OCI-LY1 (cell line): ENCODE measurements around the gene TMEM222.

Experiments used
- H2AFZ ChIP-seq: fragments of 200-600 bp; sonication (generic), shearing (Covaris generic); 2 replicates; pipeline ENCODE4 v1.6.0; 2014; ENCODE audit warnings: antibody characterized with exemption, mild to moderate bottlenecking, low read length
- H3F3A ChIP-seq: fragments of 200-600 bp; sonication (generic), shearing (Covaris generic); 2 replicates; pipeline ENCODE4 v1.6.0; 2014; ENCODE audit warnings: mild to moderate bottlenecking, antibody characterized with exemption, low read length, moderate library complexity; ENCODE audit not compliant: insufficient read depth
- H3K27ac ChIP-seq: fragments of 200-600 bp; sonication (generic); 2 replicates; pipeline ENCODE4 v1.5.1; 2014; ENCODE audit warnings: low read length, mixed run types, mild to moderate bottlenecking, low read depth; ENCODE audit not compliant: poor library complexity, severe bottlenecking
- H3K27me3 ChIP-seq: fragments of 200-600 bp; sonication (generic); 2 replicates; pipeline ENCODE4 v1.6.0; 2014; ENCODE audit warnings: antibody characterized with exemption, mild to moderate bottlenecking, low read length, moderate library complexity; ENCODE audit not compliant: insufficient read depth
- H3K36me3 ChIP-seq: fragments of 200-600 bp; sonication (generic); 2 replicates; pipeline ENCODE4 v1.6.1; 2014; ENCODE audit warnings: mild to moderate bottlenecking, antibody characterized with exemption, low read length, moderate library complexity, mixed read lengths; ENCODE audit not compliant: insufficient read depth
- H3K4me1 ChIP-seq: fragments of 200-600 bp; sonication (generic); 2 replicates; pipeline ENCODE4 v1.5.1; 2014; ENCODE audit warnings: mild to moderate bottlenecking, low read length, moderate library complexity; ENCODE audit not compliant: insufficient read depth, severe bottlenecking
- H3K4me2 ChIP-seq: fragments of 200-600 bp; sonication (generic), shearing (Covaris generic); 2 replicates; pipeline ENCODE4 v1.6.1; 2014; ENCODE audit warnings: low read length
- H3K4me3 ChIP-seq: fragments of 200-600 bp; sonication (generic); 2 replicates; pipeline ENCODE4 v1.5.1; 2014; ENCODE audit warnings: low read length, low read depth, mild to moderate bottlenecking, mixed read lengths; ENCODE audit not compliant: poor library complexity, severe bottlenecking
- H3K79me2 ChIP-seq: fragments of 200-600 bp; shearing (Covaris generic); 2 replicates; pipeline ENCODE4 v1.6.1; 2016; ENCODE audit warnings: mixed run types, low read length, mixed read lengths; ENCODE audit not compliant: insufficient read depth
- H3K9ac ChIP-seq: fragments of 200-600 bp; sonication (generic), shearing (Covaris generic); 2 replicates; pipeline ENCODE4 v1.6.1; 2014; ENCODE audit warnings: mild to moderate bottlenecking, low read length, mixed read lengths
- H3K9me2 ChIP-seq: fragments of 200-600 bp; sonication (generic), shearing (Covaris generic); 2 replicates; pipeline ENCODE4 v1.6.1; 2014; ENCODE audit warnings: low read depth, mild to moderate bottlenecking, low read length, mixed read lengths
- H3K9me3 ChIP-seq: fragments of 200-600 bp; shearing (Covaris generic); 2 replicates; pipeline ENCODE4 v1.6.1; 2014; ENCODE audit warnings: low read length, mixed read lengths
- H4K20me1 ChIP-seq: fragments of 200-600 bp; sonication (generic), shearing (Covaris generic); 2 replicates; pipeline ENCODE4 v1.6.0; 2016; ENCODE audit warnings: mild to moderate bottlenecking, low read length; ENCODE audit not compliant: insufficient read depth
- EZH2 ChIP-seq: fragments of 200-600 bp; sonication (generic), shearing (Covaris generic); IDR thresholded peaks from 2 replicates; pipeline ENCODE4 v1.8.0; 2017; ENCODE audit warnings: borderline replicate concordance, mixed run types, mild to moderate bottlenecking, antibody characterized with exemption, low read length, moderate library complexity, mixed read lengths
- TF ChIP-seq, protein P1 (sequence below): fragments of 200-600 bp; sonication (generic), shearing (Covaris generic); IDR thresholded peaks from 2 replicates; pipeline ENCODE4 v1.5.1; 2017; ENCODE audit warnings: mild to moderate bottlenecking, antibody characterized with exemption, low read length, moderate library complexity, mixed read lengths

TMEM222 gene

DNA sequence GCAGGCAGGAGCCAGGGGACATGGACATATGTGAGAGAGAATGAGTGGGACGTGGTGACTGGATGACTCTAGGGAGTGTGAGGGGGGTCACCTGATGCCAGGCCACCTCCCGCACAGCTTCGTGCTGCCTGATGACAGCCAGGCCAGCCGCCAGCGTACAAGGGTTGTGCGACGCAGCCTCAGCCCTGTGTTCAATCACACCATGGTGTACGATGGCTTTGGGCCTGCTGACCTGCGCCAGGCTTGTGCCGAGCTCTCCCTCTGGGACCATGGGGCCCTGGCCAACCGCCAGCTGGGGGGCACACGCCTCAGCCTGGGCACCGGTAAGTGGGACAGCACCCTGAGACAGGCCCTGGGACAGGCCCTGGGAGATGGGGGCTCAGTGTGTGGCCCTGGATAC, 31.2 kb downstream of the TMEM222 start:
- Histone ChIP-seq H3K79me2 (no peaks in the 10 kb centered on the region), H3K27me3 (no peaks in the 10 kb centered on the region), H3K4me3 (no peak overlapping the region), H2AFZ (no peak overlapping the region), H3K4me2 (no peak overlapping the region), H3F3A (no peaks in the 10 kb centered on the region), H3K4me1 (peaks cover 35% of the 10 kb centered on the region), H3K36me3 (no peaks in the 10 kb centered on the region), H4K20me1 (no peaks in the 10 kb centered on the region), H3K9ac (no peak overlapping the region), H3K9me3 (no peaks in the 10 kb centered on the region), H3K27ac (no peak overlapping the region), H3K9me2 (no peaks in the 10 kb centered on the region)
- TF ChIP-seq, protein P1, sequence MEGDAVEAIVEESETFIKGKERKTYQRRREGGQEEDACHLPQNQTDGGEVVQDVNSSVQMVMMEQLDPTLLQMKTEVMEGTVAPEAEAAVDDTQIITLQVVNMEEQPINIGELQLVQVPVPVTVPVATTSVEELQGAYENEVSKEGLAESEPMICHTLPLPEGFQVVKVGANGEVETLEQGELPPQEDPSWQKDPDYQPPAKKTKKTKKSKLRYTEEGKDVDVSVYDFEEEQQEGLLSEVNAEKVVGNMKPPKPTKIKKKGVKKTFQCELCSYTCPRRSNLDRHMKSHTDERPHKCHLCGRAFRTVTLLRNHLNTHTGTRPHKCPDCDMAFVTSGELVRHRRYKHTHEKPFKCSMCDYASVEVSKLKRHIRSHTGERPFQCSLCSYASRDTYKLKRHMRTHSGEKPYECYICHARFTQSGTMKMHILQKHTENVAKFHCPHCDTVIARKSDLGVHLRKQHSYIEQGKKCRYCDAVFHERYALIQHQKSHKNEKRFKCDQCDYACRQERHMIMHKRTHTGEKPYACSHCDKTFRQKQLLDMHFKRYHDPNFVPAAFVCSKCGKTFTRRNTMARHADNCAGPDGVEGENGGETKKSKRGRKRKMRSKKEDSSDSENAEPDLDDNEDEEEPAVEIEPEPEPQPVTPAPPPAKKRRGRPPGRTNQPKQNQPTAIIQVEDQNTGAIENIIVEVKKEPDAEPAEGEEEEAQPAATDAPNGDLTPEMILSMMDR, result no peak
- TF ChIP-seq EZH2, result no peak

DNA sequence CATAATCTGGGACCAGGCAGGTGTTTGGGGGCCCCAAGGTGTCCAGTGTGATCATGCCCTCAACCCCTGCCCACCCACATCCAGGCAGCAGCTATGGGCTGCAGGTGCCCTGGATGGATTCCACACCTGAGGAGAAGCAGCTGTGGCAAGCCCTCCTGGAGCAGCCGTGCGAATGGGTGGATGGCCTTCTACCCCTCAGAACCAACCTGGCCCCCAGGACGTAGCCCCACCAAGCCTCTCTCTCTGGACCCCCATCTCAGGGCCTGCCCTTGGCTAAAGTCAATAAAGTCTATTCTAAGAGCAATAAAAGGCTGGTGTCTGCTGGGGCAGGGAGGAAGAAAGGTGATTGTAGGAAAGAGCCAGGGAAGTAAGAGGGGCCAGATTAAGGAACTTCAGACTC, 31.7 kb downstream of the TMEM222 start:
- Histone ChIP-seq H3K9ac (no peak overlapping the region), H3K9me2 (no peaks in the 10 kb centered on the region), H3K79me2 (no peaks in the 10 kb centered on the region)

DNA sequence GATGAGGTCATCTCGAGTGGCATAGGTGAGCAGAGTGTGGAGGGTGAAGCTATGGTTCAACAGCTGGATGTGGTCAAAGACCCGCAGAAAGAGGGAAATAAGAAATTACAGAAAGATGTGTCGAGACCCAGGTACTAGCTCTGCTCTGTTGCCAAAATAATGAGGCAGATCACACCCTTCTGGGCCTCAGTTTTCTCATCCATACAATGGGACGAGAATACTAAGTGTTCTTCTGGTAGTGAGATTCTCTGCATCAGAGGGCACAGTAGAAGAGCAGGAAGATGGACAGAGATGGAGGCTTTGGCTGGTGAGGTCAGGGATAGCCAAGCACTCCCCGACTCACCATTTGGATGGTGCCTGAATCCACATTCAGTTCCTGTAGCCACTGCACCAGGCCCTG, 33.7 kb downstream of the TMEM222 start:
- Histone ChIP-seq H3K4me2 (peak overlapping the region; percentile 82; the same call in 1 of the 2 replicates), H3K79me2 (no peaks in the 10 kb centered on the region), H3F3A (no peaks in the 10 kb centered on the region), H3K9me2 (no peaks in the 10 kb centered on the region), H3K27me3 (no peaks in the 10 kb centered on the region; the same call in 1 of the 2 replicates), H3K4me3 (peak overlapping the region; percentile 58), H3K9ac (no peak overlapping the region), H3K4me1 (peaks cover 39% of the 10 kb centered on the region), H3K27ac (peak overlapping the region; percentile 37), H3K9me3 (no peaks in the 10 kb centered on the region), H4K20me1 (no peaks in the 10 kb centered on the region), H3K36me3 (no peaks in the 10 kb centered on the region), H2AFZ (no peak overlapping the region)
- TF ChIP-seq, protein P1, result no peak
- no peak for TF ChIP-seq EZH2

More for the DNA sequence above, 31.7 kb downstream of the TMEM222 start:
- no peaks in the 10 kb centered on the region; the same call in 1 of the 2 replicates for H3K27me3 ChIP-seq
- no peaks in the 10 kb centered on the region for H3F3A ChIP-seq
- TF ChIP-seq, protein P1, result no peak
- no peak for TF ChIP-seq EZH2
- no peaks in the 10 kb centered on the region for H4K20me1 ChIP-seq
- no peak overlapping the region for H2AFZ ChIP-seq
- no peaks in the 10 kb centered on the region for H3K9me3 ChIP-seq
- H3K4me2 ChIP-seq, result no peak overlapping the region
- no peaks in the 10 kb centered on the region for H3K36me3 ChIP-seq
- H3K4me1 ChIP-seq, result peaks cover 35% of the 10 kb centered on the region
- no peak overlapping the region for H3K27ac ChIP-seq
- no peak overlapping the region for H3K4me3 ChIP-seq
